GM23338 (cell line): ENCODE measurements around the gene LHX5. TPM values are rescaled to one million over a fixed set of nuclear protein-coding genes. Genes with fewer than 3 reads are reported as not detected.

ENCODE experiments used
- ATAC-seq: fragments of 200-7000 bp; cut with Tn5 transposase; 3 replicates; pipeline ENCODE4 v1.9.1; 2020
- DNase-seq: peaks from one replicate; pipeline ENCODE4 v3.0.0-alpha.2; 2015; ENCODE audit warnings: low spot score
- H2AFZ ChIP-seq: fragments of 200-600 bp; sonication (generic); 2 replicates; pipeline ENCODE4 v1.8.0; 2016; ENCODE audit warnings: antibody characterized with exemption, mild to moderate bottlenecking, moderate library complexity
- H3F3A ChIP-seq: fragments of 200-600 bp; sonication (generic); replicated peaks from 2 replicates; pipeline ENCODE4 v1.8.0; 2017; ENCODE audit warnings: antibody characterized with exemption, mixed run types, low read depth
- H3K27ac ChIP-seq: fragments of 200-600 bp; sonication (generic); 2 replicates; pipeline ENCODE4 v1.6.1; 2016; ENCODE audit warnings: low read depth
- H3K27me3 ChIP-seq: fragments of 200-600 bp; sonication (generic); 2 replicates; pipeline ENCODE4 v1.8.0; 2016; ENCODE audit warnings: mild to moderate bottlenecking, mixed run types, moderate library complexity; ENCODE audit not compliant: insufficient read depth
- H3K36me3 ChIP-seq: fragments of 200-600 bp; sonication (generic); 2 replicates; pipeline ENCODE4 v1.8.0; 2016; ENCODE audit warnings: mild to moderate bottlenecking; ENCODE audit not compliant: insufficient read depth
- H3K4me1 ChIP-seq: fragments of 200-600 bp; sonication (generic); 2 replicates; pipeline ENCODE4 v1.8.0; 2016; ENCODE audit warnings: mild to moderate bottlenecking, moderate library complexity; ENCODE audit not compliant: insufficient read depth
- H3K4me2 ChIP-seq: fragments of 200-600 bp; sonication (generic); 2 replicates; pipeline ENCODE4 v1.7.1; 2017; ENCODE audit warnings: mixed run types
- H3K4me3 ChIP-seq: fragments of 200-600 bp; sonication (generic); 2 replicates; pipeline ENCODE4 v1.6.1; 2016; ENCODE audit warnings: mixed run types
- H3K79me2 ChIP-seq: fragments of 200-600 bp; sonication (generic); replicated peaks from 2 replicates; pipeline ENCODE4 v1.8.0; 2017; ENCODE audit warnings: mild to moderate bottlenecking; ENCODE audit not compliant: insufficient read depth
- H3K9me2 ChIP-seq: fragments of 200-600 bp; sonication (generic); 2 replicates; pipeline ENCODE4 v1.8.0; 2017; ENCODE audit not compliant: insufficient read depth
- H4K20me1 ChIP-seq: fragments of 200-600 bp; sonication (generic); replicated peaks from 2 replicates; pipeline ENCODE4 v1.8.0; 2017; ENCODE audit warnings: mild to moderate bottlenecking; ENCODE audit not compliant: insufficient read depth
- H3K27ac Mint-ChIP-seq: 2 replicates; pipeline ENCODE4 v1.8.0; 2020; ENCODE audit warnings: inconsistent platforms, mild to moderate bottlenecking, moderate library complexity, mixed read lengths
- H3K27me3 Mint-ChIP-seq: 3 replicates; pipeline ENCODE4 v1.8.0; 2022; ENCODE audit warnings: low read depth, mild to moderate bottlenecking, moderate library complexity, mixed read lengths, inconsistent platforms; ENCODE audit not compliant: insufficient read depth, poor library complexity
- H3K36me3 Mint-ChIP-seq: 3 replicates; pipeline ENCODE4 v1.8.0; 2021; ENCODE audit warnings: low read depth, mild to moderate bottlenecking, inconsistent platforms, moderate library complexity, mixed read lengths
- H3K4me1 Mint-ChIP-seq: 3 replicates; pipeline ENCODE4 v1.8.0; 2020; ENCODE audit warnings: mild to moderate bottlenecking, inconsistent platforms, mixed read lengths
- H3K4me3 Mint-ChIP-seq: 3 replicates; pipeline ENCODE4 v1.8.0; 2021; ENCODE audit warnings: moderate library complexity, mild to moderate bottlenecking, inconsistent platforms, mixed read lengths
- H3K9me3 Mint-ChIP-seq: 3 replicates; pipeline ENCODE4 v1.8.0; 2020; ENCODE audit warnings: moderate library complexity, mild to moderate bottlenecking, inconsistent platforms, mixed read lengths
- EZH2 ChIP-seq: fragments of 200-600 bp; sonication (generic); IDR thresholded peaks from one replicate; pipeline ENCODE4 v1.8.0; 2017; ENCODE audit warnings: antibody characterized with exemption, mild to moderate bottlenecking, low read depth; ENCODE audit not compliant: unreplicated experiment
- JUNB ChIP-seq: IDR thresholded peaks from one replicate; pipeline ENCODE4 v1.6.1; 2016; ENCODE audit warnings: antibody characterized with exemption; ENCODE audit not compliant: unreplicated experiment
- POLR2AphosphoS5 ChIP-seq: IDR thresholded peaks from 2 replicates; pipeline ENCODE4 v1.6.1; 2016; ENCODE audit warnings: antibody characterized with exemption, low read depth
- STAT1 ChIP-seq: IDR thresholded peaks from one replicate; pipeline ENCODE4 v1.6.1; 2016; ENCODE audit warnings: antibody characterized with exemption; ENCODE audit not compliant: unreplicated experiment
- ZNF114 ChIP-seq: fragments of 250-450 bp; sonication (Bioruptor Pico); IDR thresholded peaks from 2 replicates; pipeline ENCODE4 v1.5.0; 2020; ENCODE audit warnings: mild to moderate bottlenecking, moderate library complexity
- ZNF331 ChIP-seq: fragments of 250-450 bp; sonication (Bioruptor Pico); IDR thresholded peaks from 2 replicates; pipeline ENCODE4 v1.5.0; 2020; ENCODE audit warnings: low read depth, mild to moderate bottlenecking, moderate library complexity
- polyA plus RNA-seq: library from polyadenylated mRNA; unstranded; fragments of >200 nt; fragmentation: Nextera tagmentation; extraction: Ambion mirVana; gene quantifications from 2 replicates; pipeline ENCODE4 v1.2.1, GENCODE V29; 2016
- total RNA-seq: library from RNA; depleted of rRNA; stranded (reverse); fragments of >200 nt; shearing (Covaris generic); gene quantifications from 2 replicates; pipeline ENCODE4 v1.2.3, GENCODE V29; 2014
- TF ChIP-seq, protein P1 (sequence below): IDR thresholded peaks from 2 replicates; pipeline ENCODE4 v1.6.1; 2016; ENCODE audit warnings: antibody characterized with exemption
- TF ChIP-seq, protein P2 (sequence below), 2 experiments: fragments of 200-600 bp in 1 of 2; sonication (generic) in 1 of 2; conservative IDR thresholded peaks; 2 replicates each; pipeline versions ENCODE4 v1.5.1 to v1.6.1; 2016 to 2017; ENCODE audit warnings: antibody characterized with exemption in 2 of 2, low read depth in 2 of 2, mild to moderate bottlenecking in 2 of 2, moderate library complexity in 1 of 2

LHX5 gene
- total and polyA plus RNA-seq, 2 experiments from 2014 or later = 0.18 TPM; not detected in 1

DNA sequence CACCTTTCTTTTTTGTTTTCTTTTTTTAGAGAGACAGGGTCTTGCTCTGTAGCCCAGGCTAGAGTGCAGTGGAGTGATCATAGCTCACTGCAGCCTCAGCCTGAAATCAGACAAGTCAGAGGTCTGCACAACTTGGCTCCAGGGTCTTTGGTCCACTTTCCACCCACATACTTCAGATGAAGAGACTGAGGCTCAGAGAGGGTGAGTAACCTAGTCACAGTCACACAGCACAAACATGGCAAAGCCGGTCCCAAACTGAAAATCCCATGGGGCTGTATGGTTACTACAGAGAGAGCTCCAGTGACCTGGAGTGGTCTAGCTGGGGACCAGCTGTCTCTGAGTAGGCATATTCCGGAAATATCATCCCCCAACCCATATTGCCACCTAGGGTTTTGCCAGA is 19.2 kb downstream of the LHX5 start:
- Histone ChIP-seq H3K4me3 (no peak overlapping the region), H3K4me2 (no peak overlapping the region), H3K27me3 (no peaks in the 10 kb centered on the region), H3F3A (no peaks in the 10 kb centered on the region), H3K4me1 (peaks cover 8% of the 10 kb centered on the region; the same call in 1 of the 2 replicates), H3K79me2 (no peaks in the 10 kb centered on the region), H3K36me3 (no peaks in the 10 kb centered on the region), H2AFZ (no peak overlapping the region), H3K9me2 (no peaks in the 10 kb centered on the region), H4K20me1 (0 out of 2 replicates have a peak, but pooled peaks cover 4% of the 10 kb centered on the region), H3K27ac (no peak overlapping the region)
- H3K4me3 Mint-ChIP-seq = no peak overlapping the region
- H3K27me3 Mint-ChIP-seq = peaks cover 17% of the 10 kb centered on the region
- no peaks in the 10 kb centered on the region for H3K36me3 Mint-ChIP-seq
- ATAC-seq (no peak), DNase-seq (no peak)
- no peak for TF ChIP-seq ZNF114 (CRISPR knock-in tag)
- no peak for TF ChIP-seq ZNF331 (CRISPR knock-in tag)
- TF ChIP-seq, protein P1, sequence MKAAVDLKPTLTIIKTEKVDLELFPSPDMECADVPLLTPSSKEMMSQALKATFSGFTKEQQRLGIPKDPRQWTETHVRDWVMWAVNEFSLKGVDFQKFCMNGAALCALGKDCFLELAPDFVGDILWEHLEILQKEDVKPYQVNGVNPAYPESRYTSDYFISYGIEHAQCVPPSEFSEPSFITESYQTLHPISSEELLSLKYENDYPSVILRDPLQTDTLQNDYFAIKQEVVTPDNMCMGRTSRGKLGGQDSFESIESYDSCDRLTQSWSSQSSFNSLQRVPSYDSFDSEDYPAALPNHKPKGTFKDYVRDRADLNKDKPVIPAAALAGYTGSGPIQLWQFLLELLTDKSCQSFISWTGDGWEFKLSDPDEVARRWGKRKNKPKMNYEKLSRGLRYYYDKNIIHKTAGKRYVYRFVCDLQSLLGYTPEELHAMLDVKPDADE = no peak
- no peak for TF ChIP-seq STAT1
- TF ChIP-seq, protein P2, sequence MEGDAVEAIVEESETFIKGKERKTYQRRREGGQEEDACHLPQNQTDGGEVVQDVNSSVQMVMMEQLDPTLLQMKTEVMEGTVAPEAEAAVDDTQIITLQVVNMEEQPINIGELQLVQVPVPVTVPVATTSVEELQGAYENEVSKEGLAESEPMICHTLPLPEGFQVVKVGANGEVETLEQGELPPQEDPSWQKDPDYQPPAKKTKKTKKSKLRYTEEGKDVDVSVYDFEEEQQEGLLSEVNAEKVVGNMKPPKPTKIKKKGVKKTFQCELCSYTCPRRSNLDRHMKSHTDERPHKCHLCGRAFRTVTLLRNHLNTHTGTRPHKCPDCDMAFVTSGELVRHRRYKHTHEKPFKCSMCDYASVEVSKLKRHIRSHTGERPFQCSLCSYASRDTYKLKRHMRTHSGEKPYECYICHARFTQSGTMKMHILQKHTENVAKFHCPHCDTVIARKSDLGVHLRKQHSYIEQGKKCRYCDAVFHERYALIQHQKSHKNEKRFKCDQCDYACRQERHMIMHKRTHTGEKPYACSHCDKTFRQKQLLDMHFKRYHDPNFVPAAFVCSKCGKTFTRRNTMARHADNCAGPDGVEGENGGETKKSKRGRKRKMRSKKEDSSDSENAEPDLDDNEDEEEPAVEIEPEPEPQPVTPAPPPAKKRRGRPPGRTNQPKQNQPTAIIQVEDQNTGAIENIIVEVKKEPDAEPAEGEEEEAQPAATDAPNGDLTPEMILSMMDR (conservative IDR thresholded peaks at IDR 0.05; ENCODE audit: low read depth in 2 of 2) = no peak
- TF ChIP-seq POLR2AphosphoS5 = no peak
- TF ChIP-seq EZH2 = no peak
- TF ChIP-seq JUNB = no peak
- H3K27ac Mint-ChIP-seq = no peak overlapping the region
- peaks cover 19% of the 10 kb centered on the region for H3K4me1 Mint-ChIP-seq
- no peaks in the 10 kb centered on the region for H3K9me3 Mint-ChIP-seq

DNA sequence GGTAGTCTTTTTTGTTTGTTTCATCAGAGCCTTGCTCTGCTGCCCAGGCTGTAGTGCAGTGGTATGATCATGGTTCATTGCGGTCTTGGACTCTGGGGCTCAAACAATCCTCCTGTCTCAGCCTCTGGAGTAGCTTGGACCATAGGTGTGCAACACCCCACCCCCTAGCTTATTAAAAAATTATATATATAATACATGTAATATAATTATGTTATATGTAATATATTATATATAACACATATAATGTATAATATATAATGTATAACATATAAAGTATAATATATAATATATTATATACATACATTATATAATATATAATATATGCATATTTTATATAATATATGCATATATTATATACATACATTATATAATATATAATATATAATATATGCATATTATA is 21.8 kb downstream of the LHX5 start:
- Histone ChIP-seq H4K20me1 (0 out of 2 replicates have a peak, but pooled peaks cover 4% of the 10 kb centered on the region), H3K4me1 (no peaks in the 10 kb centered on the region), H3K27ac (no peak overlapping the region), H2AFZ (no peak overlapping the region), H3F3A (no peaks in the 10 kb centered on the region), H3K36me3 (no peaks in the 10 kb centered on the region), H3K27me3 (no peaks in the 10 kb centered on the region), H3K9me2 (no peaks in the 10 kb centered on the region), H3K79me2 (no peaks in the 10 kb centered on the region), H3K4me2 (no peak overlapping the region), H3K4me3 (no peak overlapping the region)
- peaks cover 5% of the 10 kb centered on the region; the same call in 2 of the 3 replicates for H3K4me1 Mint-ChIP-seq
- DNase-seq (no peak), ATAC-seq (no peak)
- peaks cover 11% of the 10 kb centered on the region for H3K27me3 Mint-ChIP-seq
- TF ChIP-seq ZNF114 (CRISPR knock-in tag) = no peak
- no peak for TF ChIP-seq JUNB
- TF ChIP-seq EZH2 = no peak
- no peaks in the 10 kb centered on the region for H3K36me3 Mint-ChIP-seq
- H3K9me3 Mint-ChIP-seq = no peaks in the 10 kb centered on the region
- H3K4me3 Mint-ChIP-seq = no peak overlapping the region
- no peak overlapping the region for H3K27ac Mint-ChIP-seq
